Natural killer cell treated with Interleukin-12 subunit alpha and Interleukin-12 subunit beta and Interleukin-15 and Interleukin-18, amount 100 ng/mL, for 72 hours (primary cell): ENCODE results near the gene SIN3A. TPM values are rescaled to one million over a fixed set of nuclear protein-coding genes. Genes with fewer than 3 reads are reported as not detected.

Experiments used
- ATAC-seq, 2 donors: fragments of 150-1000 bp; cut with Tn5 transposase in 1 of 2; sonication (Bioruptor Pico), chemical (Tn5 transposase) in 1 of 2; 2 replicates each; pipeline ENCODE4 v1.10.0; 2021
- DNase-seq: peaks from one replicate; pipeline ENCODE4 v3.0.0; 2022; ENCODE audit warnings: low spot score
- H3K27ac Mint-ChIP-seq, 2 donors: 1 replicate in 1 of 2; 2 replicates in 1 of 2; pipeline ENCODE4 v1.8.0; 2022; ENCODE audit warnings: mixed read lengths in 2 of 2, mild to moderate bottlenecking in 1 of 2, moderate library complexity in 1 of 2
- H3K27me3 Mint-ChIP-seq, 2 donors: 1 replicate in 1 of 2; 2 replicates in 1 of 2; pipeline ENCODE4 v1.8.0; 2022; ENCODE audit warnings: mixed read lengths in 2 of 2
- H3K36me3 Mint-ChIP-seq: one replicate; pipeline ENCODE4 v1.8.0; 2022; ENCODE audit warnings: mixed read lengths
- H3K4me1 Mint-ChIP-seq, 2 donors: 1 replicate in 1 of 2; 2 replicates in 1 of 2; pipeline ENCODE4 v1.8.0; 2022; ENCODE audit warnings: low read depth in 2 of 2, mixed read lengths in 2 of 2, mild to moderate bottlenecking in 1 of 2
- H3K4me3 Mint-ChIP-seq: one replicate; pipeline ENCODE4 v1.8.0; 2022; ENCODE audit warnings: mixed read lengths
- H3K9me3 Mint-ChIP-seq: 2 replicates; pipeline ENCODE4 v1.8.0; 2022; ENCODE audit warnings: mixed read lengths
- total RNA-seq, 2 donors: library from RNA; stranded (reverse); gene quantifications; one replicate each; pipeline ENCODE4 v1.2.3, GENCODE V29; 2022

Gene SIN3A
- total RNA-seq, 2 donors from 2014 or later = 93.5 to 103 TPM

DNA sequence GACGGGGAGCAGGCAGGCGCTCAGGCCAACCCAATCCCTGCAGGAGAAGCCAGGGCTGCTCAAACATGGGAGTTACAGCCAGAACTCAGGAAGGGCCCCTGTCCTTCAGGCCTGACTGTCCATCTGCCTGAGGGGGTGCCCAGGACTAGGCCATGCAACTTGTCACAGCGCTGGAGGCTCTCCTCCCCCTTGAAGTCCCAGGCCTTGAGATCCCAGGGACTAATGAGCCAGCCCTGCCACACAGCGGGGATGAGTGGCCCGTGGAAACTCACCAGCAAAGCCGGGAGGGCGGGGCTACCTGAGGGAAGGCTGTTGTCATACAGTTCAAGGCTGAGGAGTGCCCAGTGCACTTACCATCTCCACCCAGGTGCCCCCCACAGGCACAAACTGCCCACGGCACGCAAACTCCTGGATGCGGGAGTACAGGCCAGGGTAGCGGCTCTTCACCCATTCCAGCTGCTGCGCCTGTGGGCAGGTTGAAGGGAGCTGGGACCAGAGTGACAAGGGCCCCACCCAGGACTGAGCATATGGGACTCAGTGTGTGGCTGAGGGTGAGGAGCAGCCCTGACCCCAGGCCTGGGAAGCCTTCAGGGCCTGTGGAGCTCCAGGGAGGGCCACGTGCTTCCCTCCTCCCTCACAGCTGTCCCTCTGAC, 89.4 kb downstream of the SIN3A start:
- ATAC-seq (no peak), DNase-seq (no peak)
- Mint-ChIP-seq H3K27me3 (no peaks in the 10 kb centered on the region), H3K4me1 (peaks cover 4 to 16% of the 10 kb centered on the region in 2 donors), H3K27ac (no peak overlapping the region), H3K4me3 (no peak overlapping the region), H3K36me3 (no peaks in the 10 kb centered on the region), H3K9me3 (no peaks in the 10 kb centered on the region)

DNA sequence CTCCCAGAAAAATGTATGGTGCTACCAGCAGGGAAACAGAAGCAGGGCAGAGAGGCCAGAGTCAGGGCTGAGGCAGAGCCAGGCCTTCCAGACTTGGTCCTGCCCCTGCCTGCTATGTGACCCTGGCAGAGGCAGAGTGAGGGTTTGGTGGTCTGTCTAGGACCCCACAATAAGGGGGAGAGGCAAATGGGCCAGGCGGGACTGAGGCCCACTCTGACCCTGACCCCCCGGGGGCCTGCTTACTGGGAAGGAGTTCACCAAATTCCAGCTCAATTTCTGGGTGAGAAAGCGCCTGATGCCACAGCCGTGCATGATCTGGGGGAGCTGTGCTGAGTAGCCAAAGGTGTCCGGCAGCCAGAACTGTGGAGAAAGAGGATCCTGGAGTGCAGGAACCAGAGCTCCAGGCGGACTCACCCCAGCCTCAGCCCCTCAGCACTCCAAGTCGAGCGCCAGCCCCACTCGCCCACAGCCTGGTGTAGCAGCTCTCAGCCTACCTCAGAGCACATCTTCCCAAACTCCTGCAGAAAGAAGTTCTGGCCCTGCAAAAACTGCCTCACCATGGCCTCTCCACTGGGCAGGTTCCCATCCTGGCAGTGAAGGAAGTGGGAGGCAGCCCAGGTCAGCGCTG, 90.0 kb downstream of the SIN3A start:
- no peaks in the 10 kb centered on the region for H3K27me3 Mint-ChIP-seq
- H3K9me3 Mint-ChIP-seq = no peaks in the 10 kb centered on the region
- no peak for DNase-seq
- peaks cover 0 to 13% of the 10 kb centered on the region in 2 donors for H3K4me1 Mint-ChIP-seq
- ATAC-seq = no peak
- no peaks in the 10 kb centered on the region for H3K36me3 Mint-ChIP-seq
- H3K4me3 Mint-ChIP-seq = no peak overlapping the region
- no peak overlapping the region for H3K27ac Mint-ChIP-seq

DNA sequence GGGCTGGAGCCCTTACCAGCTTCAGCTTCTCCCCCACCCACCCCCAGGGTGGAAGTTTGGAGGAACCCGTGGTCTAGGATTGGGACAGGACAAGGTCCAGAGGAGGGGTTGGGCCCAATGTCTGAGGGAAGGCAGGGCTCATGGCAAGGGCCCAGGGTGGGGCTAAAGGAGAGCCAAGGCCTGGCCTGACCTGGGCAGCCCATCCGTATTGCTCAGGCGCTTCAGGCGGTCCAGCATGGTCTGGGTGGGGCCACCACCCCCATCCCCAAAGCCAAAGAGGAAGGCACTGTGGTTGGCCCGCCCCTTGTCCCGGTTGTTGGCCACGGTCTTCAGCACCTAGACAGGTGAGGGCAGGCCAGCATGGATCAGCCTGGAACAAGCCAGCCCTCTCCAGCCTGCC, 90.6 kb downstream of the SIN3A start:
- ATAC-seq (no peak), DNase-seq (no peak)
- peaks cover 0 to 13% of the 10 kb centered on the region in 2 donors for H3K4me1 Mint-ChIP-seq
- H3K4me3 Mint-ChIP-seq = no peak overlapping the region
- H3K27ac Mint-ChIP-seq = peak overlapping the region in 1 of 2 donors; percentile 29
- no peaks in the 10 kb centered on the region for H3K27me3 Mint-ChIP-seq
- H3K9me3 Mint-ChIP-seq = no peaks in the 10 kb centered on the region
- H3K36me3 Mint-ChIP-seq = no peaks in the 10 kb centered on the region

DNA sequence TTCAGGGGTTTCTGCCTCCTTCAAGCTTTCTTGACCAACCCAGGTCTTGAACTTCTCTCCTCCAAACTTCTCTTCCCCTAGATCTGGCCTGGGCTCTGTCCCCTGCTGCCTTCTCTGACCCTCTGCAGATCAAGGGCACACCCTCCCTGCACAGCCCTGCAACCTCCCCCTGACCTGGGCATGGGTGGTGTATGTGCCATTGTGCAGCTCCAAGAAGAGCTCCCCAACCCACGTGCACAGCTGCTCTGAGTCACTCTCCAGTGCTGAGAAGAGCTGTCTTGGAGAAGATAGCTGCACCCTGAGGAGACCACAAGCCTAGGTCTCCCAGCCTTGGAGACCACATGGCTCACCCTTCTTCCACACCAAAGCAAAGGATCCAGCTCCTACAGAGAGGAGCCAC, 91.1 kb downstream of the SIN3A start:
- Mint-ChIP-seq H3K36me3 (no peaks in the 10 kb centered on the region), H3K4me3 (no peak overlapping the region), H3K4me1 (peaks cover 0 to 13% of the 10 kb centered on the region in 2 donors), H3K9me3 (no peaks in the 10 kb centered on the region), H3K27ac (peak overlapping the region in 1 of 2 donors; percentile 29), H3K27me3 (no peaks in the 10 kb centered on the region)
- DNase-seq = no peak
- ATAC-seq = no peak

DNA sequence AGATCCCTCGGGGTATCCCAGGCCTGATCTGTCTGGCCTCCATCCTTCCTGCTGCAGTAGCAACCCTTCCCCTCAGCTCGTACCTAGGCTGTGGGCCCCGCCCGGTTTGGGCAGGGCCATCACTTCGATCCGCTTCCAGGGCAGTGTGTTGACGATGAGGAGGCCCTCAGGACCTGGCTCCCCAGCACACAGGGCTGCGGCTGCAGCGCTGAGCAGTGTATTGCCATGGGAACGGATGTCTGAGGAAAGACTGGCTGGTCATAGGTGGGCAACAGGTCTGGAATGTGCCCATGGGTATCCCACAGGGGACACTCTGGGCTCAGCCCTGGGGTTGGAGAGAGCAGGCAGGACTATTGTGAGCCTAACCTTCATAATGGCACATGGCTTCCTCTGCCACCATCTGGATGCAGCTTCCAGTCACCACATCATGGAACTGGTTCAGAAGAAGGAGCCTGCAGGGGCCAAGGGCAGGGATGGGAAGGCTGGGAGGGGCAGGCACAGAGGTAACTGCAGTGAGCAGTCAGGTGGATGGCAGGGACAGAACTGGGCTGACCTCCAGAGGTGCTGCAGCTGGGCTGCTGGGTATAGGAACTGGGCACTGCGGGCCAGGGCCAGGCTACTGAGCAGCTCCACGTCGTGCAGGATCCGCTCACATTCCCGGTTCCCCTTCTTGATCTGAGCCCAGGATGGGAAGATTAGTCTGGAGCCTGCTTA, 91.8 kb downstream of the SIN3A start:
- H3K9me3 Mint-ChIP-seq = no peaks in the 10 kb centered on the region
- H3K27me3 Mint-ChIP-seq = no peaks in the 10 kb centered on the region
- no peak overlapping the region for H3K4me3 Mint-ChIP-seq
- no peaks in the 10 kb centered on the region for H3K36me3 Mint-ChIP-seq
- H3K27ac Mint-ChIP-seq = no peak overlapping the region
- DNase-seq = no peak
- peaks cover 0 to 13% of the 10 kb centered on the region in 2 donors for H3K4me1 Mint-ChIP-seq
- no peak for ATAC-seq

DNA sequence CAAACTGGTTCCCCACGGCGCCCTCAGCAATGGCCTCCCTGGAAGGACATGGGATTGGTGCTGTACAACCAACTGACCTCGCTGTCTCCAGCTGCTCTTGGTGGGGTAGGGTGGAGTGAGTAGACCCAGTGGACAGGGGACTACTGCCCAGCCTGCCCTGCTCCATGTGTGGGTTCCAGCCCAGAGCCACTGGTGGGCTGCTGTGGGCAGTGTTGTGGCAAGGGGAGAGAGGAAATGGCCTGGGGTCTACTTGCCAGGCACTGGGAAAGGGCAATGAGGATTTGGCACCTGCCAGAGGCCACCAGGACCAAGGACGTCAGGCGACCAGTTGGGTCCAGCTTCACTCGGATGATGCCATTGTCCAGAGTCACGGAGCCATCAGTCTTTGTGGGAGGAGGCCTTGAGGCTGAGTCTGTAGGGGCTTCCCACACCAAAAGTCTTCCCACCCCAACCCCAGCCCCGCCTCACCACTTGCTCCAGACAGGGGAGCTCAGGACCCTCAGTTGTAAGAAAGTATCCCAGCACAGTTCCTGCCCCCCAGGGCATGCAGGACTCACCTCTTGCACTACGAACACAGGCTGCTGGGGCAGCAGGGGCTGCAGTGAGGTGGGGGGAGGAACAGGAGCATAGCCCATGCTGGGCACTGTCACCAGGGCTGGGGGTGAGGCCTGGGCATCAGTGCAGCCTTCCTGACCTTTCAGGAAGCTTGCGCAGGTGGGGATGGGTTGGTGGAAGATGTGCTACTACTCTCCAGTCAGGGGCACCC, 92.5 kb downstream of the SIN3A start:
- peaks cover 0 to 8% of the 10 kb centered on the region in 2 donors for H3K4me1 Mint-ChIP-seq
- H3K27me3 Mint-ChIP-seq = no peaks in the 10 kb centered on the region
- H3K9me3 Mint-ChIP-seq = no peaks in the 10 kb centered on the region
- ATAC-seq (no peak), DNase-seq (no peak)
- no peaks in the 10 kb centered on the region for H3K36me3 Mint-ChIP-seq
- no peak overlapping the region for H3K27ac Mint-ChIP-seq
- no peak overlapping the region for H3K4me3 Mint-ChIP-seq

DNA sequence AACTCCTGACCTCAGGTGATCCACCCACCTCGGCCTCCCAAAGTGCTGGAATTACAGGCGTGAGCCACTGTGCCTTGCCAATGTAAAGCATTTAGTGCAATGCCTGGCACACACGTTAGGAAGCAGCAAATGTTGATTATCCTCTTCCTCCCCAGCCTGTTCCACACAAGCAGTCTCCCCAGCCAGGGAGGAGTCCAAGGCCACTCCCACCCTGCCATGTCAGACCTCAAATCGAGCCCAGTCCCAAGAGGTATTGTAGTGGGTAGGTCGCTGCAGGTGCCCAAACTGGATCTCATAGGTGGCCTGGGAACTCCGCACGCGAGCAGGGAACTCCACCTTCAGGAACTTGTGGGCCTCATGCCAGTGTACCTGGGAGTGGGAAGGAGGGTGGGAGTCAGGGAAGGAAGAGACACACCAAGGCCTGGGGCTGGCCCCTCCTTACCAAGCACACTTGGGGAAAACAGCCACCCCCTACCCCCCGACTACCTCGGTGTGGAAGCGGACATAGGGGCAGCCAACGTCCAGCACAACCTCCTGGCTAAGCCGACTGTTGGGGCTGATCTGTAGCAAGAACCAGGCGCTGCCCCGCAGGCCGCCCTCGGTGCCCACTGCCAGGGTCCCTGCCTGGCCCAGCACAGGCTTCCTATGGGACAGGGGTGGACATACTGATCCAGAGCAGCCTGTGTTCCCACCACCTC, 93.4 kb downstream of the SIN3A start:
- Mint-ChIP-seq H3K36me3 (no peaks in the 10 kb centered on the region), H3K4me1 (peaks cover 0 to 5% of the 10 kb centered on the region in 2 donors), H3K9me3 (no peaks in the 10 kb centered on the region), H3K27ac (no peak overlapping the region), H3K27me3 (no peaks in the 10 kb centered on the region), H3K4me3 (no peak overlapping the region)
- DNase-seq (no peak), ATAC-seq (no peak)

DNA sequence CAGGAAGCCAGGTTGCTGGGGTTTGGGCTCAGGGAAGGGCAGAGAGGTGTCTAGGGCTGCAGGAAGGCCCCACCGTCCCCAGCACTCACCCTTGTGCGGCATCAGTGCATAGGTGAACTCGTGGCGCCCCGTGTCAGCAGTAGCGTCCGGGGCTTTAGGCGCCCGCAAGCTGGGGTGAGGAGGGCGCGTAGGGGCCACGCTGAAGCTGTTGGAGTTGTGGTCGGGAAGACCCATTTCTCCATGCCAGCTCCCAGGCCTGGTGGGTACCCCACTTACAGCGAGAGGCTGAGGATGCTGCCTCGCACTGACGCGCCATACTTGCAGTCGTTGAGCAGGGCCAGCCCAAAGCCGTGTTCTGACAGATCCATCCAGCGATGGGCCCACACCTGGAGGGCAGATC, 95.0 kb downstream of the SIN3A start:
- Mint-ChIP-seq H3K27ac (no peak overlapping the region), H3K36me3 (no peaks in the 10 kb centered on the region), H3K4me1 (peaks cover 0 to 5% of the 10 kb centered on the region in 2 donors), H3K4me3 (no peak overlapping the region), H3K9me3 (no peaks in the 10 kb centered on the region), H3K27me3 (no peaks in the 10 kb centered on the region)
- ATAC-seq = no peak
- DNase-seq = no peak

DNA sequence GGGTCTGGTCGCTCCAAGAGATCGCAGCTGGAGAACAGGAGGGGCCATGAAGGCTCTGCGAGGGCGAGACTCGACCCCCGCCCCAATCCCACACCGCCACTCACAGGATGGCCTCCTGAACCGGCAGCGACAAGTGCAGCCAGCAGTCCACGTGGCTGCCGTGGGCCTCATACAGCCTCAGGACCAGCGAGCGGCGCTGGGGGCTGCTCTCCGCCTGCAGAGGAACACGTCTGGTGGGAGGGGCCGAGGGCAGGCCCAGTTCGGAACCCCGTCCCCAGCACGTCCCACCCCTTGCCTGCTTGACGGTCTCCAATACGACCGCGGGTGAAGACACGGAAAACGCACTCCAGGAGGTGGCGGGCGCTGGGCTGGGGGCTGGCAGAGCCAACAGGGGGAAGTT, 95.5 kb downstream of the SIN3A start:
- no peaks in the 10 kb centered on the region for H3K27me3 Mint-ChIP-seq
- ATAC-seq = no peak

DNA sequence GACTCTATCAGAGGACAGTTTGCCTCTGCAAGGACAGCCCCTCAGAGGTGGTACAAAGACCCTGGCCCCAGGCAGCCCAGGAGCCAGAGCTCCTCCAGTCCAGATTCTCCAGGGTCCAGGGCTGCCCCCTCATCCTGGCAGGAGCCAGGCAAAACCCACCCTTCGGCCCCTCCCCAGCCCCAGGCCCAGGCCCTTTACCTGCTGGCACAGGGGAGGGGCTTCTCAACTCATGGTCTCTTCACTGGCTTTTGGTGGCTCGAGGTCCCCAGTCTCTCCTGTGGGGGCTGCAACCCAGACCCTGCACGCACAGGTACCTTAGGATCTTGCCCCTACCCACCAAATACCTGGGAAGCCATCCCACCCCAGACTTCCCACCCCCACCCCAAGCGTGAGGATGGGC, 96.1 kb downstream of the SIN3A start:
- no peak overlapping the region for H3K27ac Mint-ChIP-seq
- no peaks in the 10 kb centered on the region for H3K9me3 Mint-ChIP-seq
- no peak overlapping the region for H3K4me3 Mint-ChIP-seq
- no peak for DNase-seq
- peaks cover under 1% of the 10 kb centered on the region for H3K36me3 Mint-ChIP-seq
- ATAC-seq = no peak
- no peaks in the 10 kb centered on the region for H3K27me3 Mint-ChIP-seq
- H3K4me1 Mint-ChIP-seq = peaks cover 9 to 10% of the 10 kb centered on the region in 2 donors

More for the DNA sequence above, 95.5 kb downstream of the SIN3A start:
- Mint-ChIP-seq H3K36me3 (no peaks in the 10 kb centered on the region), H3K4me1 (peaks cover 2 to 8% of the 10 kb centered on the region in 2 donors), H3K4me3 (no peak overlapping the region), H3K27ac (no peak overlapping the region), H3K9me3 (no peaks in the 10 kb centered on the region)
- DNase-seq = no peak

DNA sequence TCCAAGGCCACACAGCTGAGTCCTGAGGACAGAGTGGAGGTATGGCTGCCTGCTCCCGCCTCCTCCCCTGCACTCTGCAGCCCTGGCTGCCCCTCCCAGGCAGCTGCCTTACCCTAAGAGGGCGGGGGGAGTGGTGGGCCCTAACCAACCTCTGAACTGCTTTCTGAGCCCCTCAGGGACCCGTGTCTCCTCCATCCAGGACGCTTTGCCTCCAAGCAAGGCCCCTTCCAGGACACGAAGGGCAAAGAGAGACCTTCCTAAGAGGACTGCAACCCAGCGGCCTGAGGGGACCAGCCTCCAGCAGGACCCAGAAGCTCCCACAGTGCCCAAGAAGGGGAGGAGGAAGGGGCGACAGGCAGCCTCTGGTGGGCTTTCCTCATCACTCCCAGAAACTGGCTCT, 97.0 kb downstream of the SIN3A start:
- Mint-ChIP-seq H3K4me1 (peaks cover 18% of the 10 kb centered on the region in 2 donors), H3K27me3 (no peaks in the 10 kb centered on the region), H3K4me3 (no peak overlapping the region), H3K27ac (no peak overlapping the region), H3K9me3 (peaks cover 3% of the 10 kb centered on the region), H3K36me3 (peaks cover 9% of the 10 kb centered on the region)
- ATAC-seq = no peak
- no peak for DNase-seq

DNA sequence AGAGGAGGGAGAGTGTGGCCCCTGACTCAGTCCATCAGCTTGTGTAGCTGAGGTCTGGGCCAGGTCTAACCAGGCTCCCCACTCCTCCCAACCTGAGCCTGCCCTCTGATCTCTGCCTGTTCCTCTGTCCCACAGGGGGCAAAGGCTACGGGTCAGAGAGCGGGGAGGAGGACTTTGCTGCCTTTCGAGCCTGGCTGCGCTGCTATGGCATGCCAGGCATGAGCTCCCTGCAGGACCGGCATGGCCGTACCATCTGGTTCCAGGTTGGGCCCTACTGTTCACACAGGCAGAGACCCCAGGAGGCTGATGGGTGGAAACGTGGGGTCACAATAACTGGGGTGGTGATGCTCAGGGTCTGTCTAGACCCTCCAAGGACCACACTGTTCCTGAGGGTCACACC, 97.9 kb downstream of the SIN3A start:
- Mint-ChIP-seq H3K4me1 (peaks cover 18 to 19% of the 10 kb centered on the region in 2 donors), H3K9me3 (peaks cover 3% of the 10 kb centered on the region), H3K4me3 (no peak overlapping the region), H3K27me3 (no peaks in the 10 kb centered on the region), H3K36me3 (peaks cover 9% of the 10 kb centered on the region), H3K27ac (peak overlapping the region in 1 of 2 donors; percentile 49)
- DNase-seq = no peak
- no peak for ATAC-seq
